ENCODE data around the gene TXNDC8.
"Not testable (repeated sequence)": the region's sequence is repeated elsewhere in the genome, so short reads cannot be mapped to it uniquely, and the experiment has no call there.

The TXNDC8 gene

GRCh38 chr9:110337727-110338126 is at the start of gene TXNDC8:
Gene TXNDC8, minus strand, starts transcription at chr9:110337863.
- no peak for DNase-seq

- DNase-seq: no peak
Measured at GRCh38 chr9:110383491-110383890, 45.8 kb upstream of the TXNDC8 start.

DNA sequence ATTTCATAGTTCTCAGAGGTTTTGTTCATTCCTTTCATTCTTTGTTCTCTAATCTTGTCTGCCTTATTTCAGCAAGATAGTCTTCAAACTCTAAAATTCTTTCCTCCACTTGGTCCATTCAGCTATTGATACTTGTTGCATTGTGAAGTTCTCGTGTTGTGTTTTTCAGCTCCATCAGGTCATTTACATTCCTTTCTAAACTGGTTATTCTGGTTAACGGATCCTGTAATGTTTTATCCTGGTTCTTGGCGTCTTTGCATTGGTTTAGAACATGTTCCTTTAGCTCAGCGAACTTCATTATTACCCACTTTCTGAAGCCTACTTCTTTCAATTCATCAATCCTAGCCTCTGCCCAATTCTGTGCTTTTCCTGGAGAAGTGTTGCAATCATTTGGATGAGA is 45.1 kb upstream of the TXNDC8 start:
- DNase-seq: no peak

GRCh38 chr9:110371411-110372007 is 33.8 kb upstream of the TXNDC8 start:
- DNase-seq: no peak

DNA sequence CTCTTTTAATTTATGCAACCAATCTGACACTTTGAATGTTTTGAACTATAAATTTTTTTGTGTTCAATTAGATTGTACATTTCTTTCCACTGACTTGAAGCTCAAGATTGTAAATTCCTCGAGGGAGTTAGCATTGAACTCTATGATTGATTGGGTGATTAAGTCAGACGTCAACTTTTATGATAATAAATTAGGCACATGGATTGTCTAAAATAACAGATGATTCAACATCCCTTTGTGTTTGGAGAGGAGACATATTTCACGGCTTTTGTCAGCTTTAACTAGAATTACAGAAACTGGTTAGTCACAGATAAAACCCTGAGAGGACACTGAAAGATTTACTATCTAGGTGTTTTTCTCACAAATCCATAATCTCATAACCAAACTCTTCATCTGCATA is 32.7 kb upstream of the TXNDC8 start:
- DNase-seq: no peak

GRCh38 chr9:110364451-110364850 is 26.8 kb upstream of the TXNDC8 start:
- DNase-seq: no peak

GRCh38 chr9:110358992-110359391 is 21.3 kb upstream of the TXNDC8 start:
- DNase-seq: not testable (repeated sequence)

DNA sequence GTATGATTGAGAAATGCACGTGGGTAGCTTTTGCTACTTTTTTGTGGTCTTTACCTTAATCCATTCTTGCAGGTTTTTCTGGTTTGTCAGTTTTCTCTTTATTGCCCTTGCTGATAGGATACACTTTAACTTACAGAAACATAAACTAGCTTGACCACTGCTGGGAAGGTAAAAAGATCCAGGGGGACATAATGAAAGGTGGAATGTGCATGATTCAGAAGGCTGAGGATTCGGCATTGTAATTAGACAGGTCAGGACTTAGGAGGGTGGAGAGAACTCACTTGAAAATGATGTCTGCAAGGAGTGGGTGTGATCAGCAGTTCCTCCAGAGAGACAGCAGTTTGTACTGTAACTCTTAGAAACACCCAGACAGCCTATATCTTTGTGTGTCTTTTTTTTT is 19.8 kb upstream of the TXNDC8 start:
- peak; percentile 54 for DNase-seq

DNA sequence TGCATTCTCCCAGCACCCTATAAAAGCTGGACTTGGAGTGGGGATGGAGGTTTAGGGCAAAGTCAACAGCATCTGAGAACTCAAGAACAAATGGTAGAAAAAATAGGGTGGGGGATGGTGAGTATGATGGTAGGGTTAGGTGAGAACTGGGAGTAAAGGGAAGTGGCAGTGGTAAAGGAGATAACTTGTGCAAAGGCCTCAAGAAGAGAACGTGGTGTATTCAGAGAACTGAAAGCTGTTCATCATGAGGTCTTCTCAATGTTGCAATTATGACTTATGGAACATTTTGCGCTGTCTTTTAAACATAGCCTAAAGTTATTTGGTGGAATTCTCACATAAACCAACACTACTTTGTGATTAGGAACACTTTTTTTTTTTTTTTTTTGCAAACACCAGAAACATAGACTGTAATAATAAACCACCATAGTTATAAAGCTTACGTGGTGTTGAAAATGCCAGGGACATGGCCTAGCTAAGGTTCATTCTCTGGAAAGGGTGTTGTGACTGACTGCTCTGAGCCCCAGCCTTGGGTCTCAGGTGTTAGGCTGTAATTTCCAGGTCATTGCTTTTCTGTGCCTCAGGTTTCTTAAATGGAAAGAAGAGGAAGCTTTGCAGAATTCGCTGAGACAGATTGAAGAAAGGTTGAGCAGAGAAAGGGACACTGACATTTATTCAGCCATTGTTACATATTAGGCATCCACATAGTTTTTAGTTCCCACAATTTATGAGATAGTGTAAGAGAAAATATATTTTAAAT is 19.2 kb upstream of the TXNDC8 start:
- no peak for DNase-seq

DNA sequence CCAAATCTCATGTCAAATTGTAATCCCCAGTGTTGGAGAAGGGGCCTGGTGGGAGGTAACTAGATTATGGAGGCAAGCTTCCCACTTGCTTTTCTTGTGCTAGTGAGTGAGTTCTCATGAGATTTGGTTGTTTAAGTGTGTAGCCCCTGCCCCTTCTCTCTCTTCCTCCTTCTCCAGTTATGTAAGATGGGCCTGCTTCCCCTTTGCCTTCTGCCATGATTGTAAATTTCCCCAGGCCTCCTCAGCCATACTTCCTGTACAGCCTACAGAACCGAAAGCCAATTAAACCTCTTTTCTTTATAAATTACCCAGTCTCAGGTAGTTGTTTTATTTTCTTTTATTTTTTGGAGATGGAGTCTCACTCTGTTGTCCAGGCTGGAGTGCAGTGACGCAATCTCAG is 18.2 kb upstream of the TXNDC8 start:
- no peak for DNase-seq

DNA sequence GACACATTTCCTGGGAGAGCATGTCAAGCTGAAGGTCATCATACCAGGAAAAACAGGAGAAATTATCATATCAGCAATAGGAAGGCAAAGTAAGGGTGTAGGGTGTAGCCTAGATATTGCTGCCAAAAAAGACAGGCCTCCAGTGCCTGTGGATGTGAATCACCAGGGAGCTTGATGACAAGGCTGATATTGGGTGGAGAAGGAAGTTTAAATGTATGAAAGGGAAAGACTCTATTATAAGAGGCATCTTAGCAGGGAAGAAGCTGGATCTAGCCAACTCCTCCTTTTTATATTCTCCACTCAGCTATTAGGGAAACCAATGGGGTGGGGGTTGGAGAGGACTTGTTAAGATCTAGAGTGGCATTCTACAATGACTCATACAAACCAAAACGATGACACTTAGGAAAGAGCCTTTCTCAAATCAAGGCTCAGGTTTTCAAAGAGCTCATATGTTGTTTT is 13.4 kb upstream of the TXNDC8 start:
- no peak for DNase-seq

DNA sequence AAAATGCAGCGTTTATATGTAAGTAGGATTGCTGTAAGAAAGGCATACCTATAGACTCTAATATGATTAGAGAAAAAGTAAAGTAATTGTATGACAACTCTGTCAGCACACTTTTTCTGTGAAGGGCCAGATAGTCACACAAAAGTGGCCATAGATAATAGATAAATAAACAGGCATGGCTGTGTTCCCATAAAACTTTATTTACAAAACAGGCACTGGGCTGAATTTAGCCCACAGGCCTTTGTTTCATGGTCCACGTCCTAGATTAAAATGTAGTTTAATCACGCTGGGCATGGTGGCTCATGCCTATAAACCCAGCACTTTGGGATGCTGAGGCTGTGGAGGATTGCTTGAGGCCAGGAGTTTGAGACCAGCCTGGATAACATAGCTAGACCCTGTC is 8.7 kb upstream of the TXNDC8 start:
- no peak for DNase-seq

- DNase-seq: no peak
Measured at GRCh38 chr9:110344821-110345220, 7.2 kb upstream of the TXNDC8 start.

- DNase-seq: no peak
Measured at GRCh38 chr9:110343551-110343950, 5.9 kb upstream of the TXNDC8 start.

DNA sequence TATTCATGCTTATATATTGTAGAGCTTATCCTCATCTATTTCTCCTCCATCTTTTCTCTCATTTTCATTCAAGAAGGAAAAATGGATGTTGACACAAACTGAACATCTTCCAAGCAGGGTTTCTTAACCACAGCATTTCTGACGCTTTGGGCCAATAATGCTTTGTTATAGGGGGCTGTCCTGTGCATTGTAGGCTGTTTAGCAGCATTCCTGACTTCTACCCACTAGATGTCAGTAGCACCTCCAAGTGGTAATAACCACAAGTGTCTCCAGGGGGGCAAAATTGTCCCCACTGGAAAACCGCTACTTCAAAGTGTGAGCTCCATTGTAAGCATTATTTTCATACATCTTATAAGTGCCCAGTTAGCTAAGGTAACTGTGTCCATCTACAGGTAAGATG is 2.6 kb upstream of the TXNDC8 start:
- DNase-seq: peak; percentile 54

DNA sequence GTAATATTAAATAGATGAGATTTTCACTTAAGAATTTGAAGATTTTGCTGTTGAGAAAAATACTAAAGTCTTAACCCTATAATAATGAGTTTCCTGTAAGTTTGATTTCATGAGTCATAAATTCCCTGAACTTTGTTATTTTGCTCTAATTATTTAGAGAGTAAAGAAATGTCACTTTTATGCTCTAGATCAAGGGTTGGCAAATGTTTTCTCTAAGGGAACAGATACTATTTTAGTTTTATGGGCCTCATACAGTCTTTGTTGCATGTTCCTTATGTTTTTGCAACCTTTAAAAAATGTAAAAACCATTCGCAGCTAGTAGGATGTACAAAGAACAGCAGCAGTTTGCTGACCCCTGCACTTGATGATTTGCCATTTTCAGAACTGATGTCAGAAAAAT is 480 bp upstream of the TXNDC8 start:
- DNase-seq: no peak

DNA sequence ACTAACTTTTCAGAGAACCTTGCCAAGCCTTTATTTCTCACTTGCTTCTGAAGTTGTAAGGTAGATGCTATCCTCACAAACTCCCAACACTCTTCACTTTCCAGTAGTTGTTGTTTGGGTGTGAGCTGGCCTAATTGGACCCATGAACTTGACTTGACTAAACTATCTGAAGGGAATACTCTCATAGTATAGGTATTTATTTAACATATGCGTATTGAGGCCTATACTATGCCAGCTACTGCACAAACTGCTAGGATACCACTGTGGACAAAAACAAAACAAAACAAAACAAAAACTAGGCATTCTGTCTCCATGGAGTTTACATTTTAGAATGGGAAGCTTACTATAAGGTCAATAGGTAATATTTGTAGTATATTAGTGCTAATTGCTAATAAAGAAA is 1.3 kb downstream of the TXNDC8 start:
- no peak for DNase-seq

DNA sequence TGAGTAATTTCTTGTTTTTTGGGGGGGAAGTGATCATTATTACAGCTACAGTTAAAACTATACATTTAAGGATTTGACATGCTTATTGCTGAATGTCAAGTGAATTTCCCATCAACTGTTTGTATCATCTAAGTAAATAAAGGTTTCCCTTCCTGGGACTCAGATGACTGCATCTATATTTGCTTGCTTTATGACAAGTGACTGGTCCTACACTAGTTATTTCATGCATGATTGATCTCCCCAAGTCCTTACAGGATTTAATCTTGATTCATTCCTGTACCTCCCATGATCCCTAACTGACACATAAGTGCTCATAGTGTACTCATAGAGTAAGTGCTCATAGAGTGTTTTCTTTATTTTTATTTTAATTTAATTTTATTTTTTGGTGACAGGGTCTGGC is 2.8 kb downstream of the TXNDC8 start:
- no peak for DNase-seq

DNA sequence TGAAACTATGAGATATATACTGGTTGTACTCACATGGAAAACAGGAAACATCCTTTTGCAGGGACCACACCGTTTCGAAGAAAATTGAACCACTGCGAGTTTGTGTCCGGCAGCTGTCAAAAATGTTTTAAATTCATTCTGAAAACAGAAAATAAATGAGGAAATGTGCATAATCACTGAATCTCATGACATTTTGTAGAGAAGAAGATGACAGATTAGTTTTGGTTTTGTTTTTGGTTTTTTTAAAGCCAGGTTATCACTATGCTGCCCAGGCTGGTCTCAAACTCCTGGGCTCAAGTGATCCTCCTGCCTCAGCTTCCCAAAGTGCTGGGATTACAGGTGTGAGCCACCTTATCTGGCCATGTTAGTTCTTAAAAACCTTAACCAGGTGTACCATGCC is 3.5 kb downstream of the TXNDC8 start:
- no peak for DNase-seq

DNA sequence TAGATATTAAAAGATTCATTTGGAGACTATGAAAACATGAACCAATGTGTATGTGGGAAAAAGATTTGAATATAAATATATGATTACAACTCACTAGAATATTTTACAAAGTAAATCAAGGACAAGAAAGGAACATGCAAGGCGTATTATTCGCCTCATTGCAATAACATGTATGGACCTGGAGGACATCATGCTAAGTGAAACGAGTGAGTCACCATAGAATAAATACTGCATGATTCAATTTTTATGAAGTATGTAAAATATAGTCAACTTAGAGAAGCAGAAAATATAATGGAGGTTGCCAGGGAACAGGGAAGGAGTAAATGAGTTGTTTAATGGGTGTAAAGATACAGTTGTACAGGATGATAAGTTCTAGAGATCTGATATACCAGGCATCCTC is 4.9 kb downstream of the TXNDC8 start:
- DNase-seq: no peak

GRCh38 chr9:110330484-110331105 is 7.1 kb downstream of the TXNDC8 start:
- no peak for DNase-seq

DNA sequence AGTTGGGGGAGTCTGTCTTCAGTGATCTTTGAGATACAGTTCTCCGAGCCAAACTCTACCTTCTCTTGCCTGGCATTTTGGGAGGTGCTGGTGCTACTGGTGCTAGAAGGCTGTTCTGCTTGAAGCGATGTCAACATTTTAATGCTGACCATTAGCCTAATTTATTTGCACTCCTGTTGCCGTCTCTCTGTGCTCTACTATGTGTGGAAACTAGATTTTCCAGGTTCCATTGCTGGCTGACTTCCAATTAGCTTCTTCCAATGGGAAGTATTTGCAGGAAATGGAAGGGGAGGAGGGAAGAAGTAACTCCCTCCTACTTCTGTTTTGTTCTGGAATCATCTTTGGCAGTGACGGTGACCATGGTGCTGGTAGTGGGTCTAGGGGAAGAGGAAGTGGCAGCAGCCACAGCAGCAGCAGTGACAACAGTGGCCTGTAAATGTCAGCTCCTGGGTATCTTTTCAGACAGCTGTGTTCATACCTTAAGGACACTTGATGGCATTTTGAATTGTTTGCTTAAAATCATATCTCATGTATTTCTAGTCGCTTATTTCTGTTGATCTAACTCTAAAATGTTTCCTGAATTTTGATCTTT is 7.9 kb downstream of the TXNDC8 start:
- DNase-seq: no peak

DNA sequence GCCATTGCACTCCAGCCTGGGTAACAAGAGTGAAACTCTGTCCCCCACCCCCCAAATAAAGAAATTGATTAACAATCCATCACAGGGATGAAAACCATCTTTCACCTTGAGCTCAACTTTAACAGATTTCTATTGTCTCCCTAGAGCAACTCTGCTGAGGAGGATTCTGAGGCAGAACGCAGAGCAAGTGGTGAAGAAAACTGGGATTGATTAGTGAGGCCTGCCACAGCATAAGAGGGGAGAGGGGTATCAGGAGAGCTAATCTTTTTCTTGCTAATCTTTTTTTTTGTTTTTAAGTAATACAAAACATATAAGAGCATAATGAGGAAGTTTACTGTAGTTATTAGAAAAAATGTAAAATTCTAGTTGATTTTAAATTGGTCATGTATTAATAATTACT is 8.9 kb downstream of the TXNDC8 start:
- DNase-seq: no peak

- DNase-seq: no peak
Measured at GRCh38 chr9:110327716-110328115, 9.9 kb downstream of the TXNDC8 start.

Measured in islet precursor cell (in vitro differentiated cells).